HG03521 (cell line): ENCODE measurements around the gene FAM3D.
A peak's percentile ranks its signal among the peaks of the same experiment; 100 is the strongest.

ENCODE experiments used
- ATAC-seq: cut with Tn5 transposase; IDR thresholded peaks from one replicate; pipeline ENCODE4 v1.9.1; 2021; ENCODE audit warnings: mild to moderate bottlenecking, moderate library complexity; ENCODE audit not compliant: unreplicated experiment

The FAM3D gene

GRCh38 chr3:58657571-58658141 is 8.9 kb downstream of the FAM3D start:
- ATAC-seq = no peak

GRCh38 chr3:58657036-58657520 is 9.5 kb downstream of the FAM3D start:
- ATAC-seq = no peak

GRCh38 chr3:58656631-58657030 is 9.9 kb downstream of the FAM3D start:
- no peak for ATAC-seq

- ATAC-seq = no peak
Measured at GRCh38 chr3:58654466-58654865, 12.1 kb downstream of the FAM3D start.

GRCh38 chr3:58652624-58653023 is 13.9 kb downstream of the FAM3D start:
- no peak for ATAC-seq

GRCh38 chr3:58651276-58651675 is 15.3 kb downstream of the FAM3D start:
- no peak for ATAC-seq

- ATAC-seq = no peak
Measured at GRCh38 chr3:58647381-58648141, 19.0 kb downstream of the FAM3D start.

- no peak for ATAC-seq
Measured at GRCh38 chr3:58646503-58646902, 20.1 kb downstream of the FAM3D start.

- no peak for ATAC-seq
Measured at GRCh38 chr3:58645726-58646125, 20.8 kb downstream of the FAM3D start.

- ATAC-seq = no peak
Measured at GRCh38 chr3:58642846-58643245, 23.7 kb downstream of the FAM3D start.

GRCh38 chr3:58640700-58641372 is 25.7 kb downstream of the FAM3D start:
- peak; percentile 88 for ATAC-seq

GRCh38 chr3:58639842-58640241 is 26.7 kb downstream of the FAM3D start:
- no peak for ATAC-seq

GRCh38 chr3:58639001-58639400 is 27.6 kb downstream of the FAM3D start:
- ATAC-seq = no peak

GRCh38 chr3:58638591-58638990 is 28.0 kb downstream of the FAM3D start:
- ATAC-seq = no peak

GRCh38 chr3:58637509-58637908 is 29.1 kb downstream of the FAM3D start:
- no peak for ATAC-seq

GRCh38 chr3:58635371-58636285 is 30.9 kb downstream of the FAM3D start:
- no peak for ATAC-seq

- ATAC-seq = no peak
Measured at GRCh38 chr3:58633157-58633865, 33.3 kb downstream of the FAM3D start.

GRCh38 chr3:58631742-58632141 is 34.8 kb downstream of the FAM3D start:
- ATAC-seq = no peak

- no peak for ATAC-seq
Measured at GRCh38 chr3:58630710-58631092, 35.9 kb downstream of the FAM3D start.

- peak; percentile 51 for ATAC-seq
Measured at GRCh38 chr3:58630076-58630709, 36.4 kb downstream of the FAM3D start.
